ENCODE measurements around the gene EYS. TPM values are rescaled to one million over a fixed set of nuclear protein-coding genes. Genes with fewer than 3 reads are reported as not detected.

EYS gene
- total RNA-seq, 1 donor from 2014 or later: not detected

- no peaks in the 10 kb centered on the region for H3K36me3 Mint-ChIP-seq (ENCODE audit: low read depth)
- intact Hi-C loops (cut with micrococcal nuclease): no loop called here
- no peaks in the 10 kb centered on the region for H3K4me1 Mint-ChIP-seq
- no peak overlapping the region for H3K4me3 Mint-ChIP-seq
- no peak for DNase-seq
- no peak overlapping the region for H3K27ac Mint-ChIP-seq
- H3K9me3 Mint-ChIP-seq: peaks cover 8% of the 10 kb centered on the region
- H3K27me3 Mint-ChIP-seq: no peaks in the 10 kb centered on the region
Observed at GRCh38 chr6:64683682-64684081, 1023.3 kb downstream of the EYS start.

- DNase-seq: no peak
- no peaks in the 10 kb centered on the region for H3K4me1 Mint-ChIP-seq
- no peak overlapping the region for H3K27ac Mint-ChIP-seq
- H3K36me3 Mint-ChIP-seq (ENCODE audit: low read depth): no peaks in the 10 kb centered on the region
- no peak overlapping the region for H3K4me3 Mint-ChIP-seq
- H3K9me3 Mint-ChIP-seq: peaks cover 8% of the 10 kb centered on the region
- intact Hi-C loops (cut with micrococcal nuclease): no loop called here
- H3K27me3 Mint-ChIP-seq: no peaks in the 10 kb centered on the region
Observed at GRCh38 chr6:64681416-64682160, 1025.4 kb downstream of the EYS start.

GRCh38 chr6:64680446-64680845, 1026.6 kb downstream of the EYS start:
- H3K4me3 Mint-ChIP-seq: no peak overlapping the region
- intact Hi-C loops (cut with micrococcal nuclease): no loop called here
- H3K27me3 Mint-ChIP-seq: no peaks in the 10 kb centered on the region
- DNase-seq: no peak
- H3K9me3 Mint-ChIP-seq: peaks cover 8% of the 10 kb centered on the region
- no peaks in the 10 kb centered on the region for H3K4me1 Mint-ChIP-seq
- no peak overlapping the region for H3K27ac Mint-ChIP-seq
- H3K36me3 Mint-ChIP-seq (ENCODE audit: low read depth): no peaks in the 10 kb centered on the region

- Mint-ChIP-seq H3K36me3 (ENCODE audit: low read depth) (no peaks in the 10 kb centered on the region), H3K27ac (no peak overlapping the region), H3K9me3 (peaks cover 8% of the 10 kb centered on the region), H3K4me3 (no peak overlapping the region), H3K4me1 (no peaks in the 10 kb centered on the region), H3K27me3 (no peaks in the 10 kb centered on the region)
- no peak for DNase-seq
- intact Hi-C loops (cut with micrococcal nuclease): no loop called here
Observed at GRCh38 chr6:64679416-64679815, 1027.6 kb downstream of the EYS start.

- DNase-seq: no peak
- no peak overlapping the region for H3K27ac Mint-ChIP-seq
- no peaks in the 10 kb centered on the region for H3K27me3 Mint-ChIP-seq
- no peaks in the 10 kb centered on the region for H3K4me1 Mint-ChIP-seq
- peaks cover 3% of the 10 kb centered on the region for H3K9me3 Mint-ChIP-seq
- H3K36me3 Mint-ChIP-seq (ENCODE audit: low read depth): no peaks in the 10 kb centered on the region
- intact Hi-C loops (cut with micrococcal nuclease): no loop called here
- no peak overlapping the region for H3K4me3 Mint-ChIP-seq
Observed at GRCh38 chr6:64672651-64673050, 1034.4 kb downstream of the EYS start.

- DNase-seq: no peak
- Mint-ChIP-seq H3K4me3 (no peak overlapping the region), H3K4me1 (no peaks in the 10 kb centered on the region), H3K27ac (no peak overlapping the region), H3K36me3 (ENCODE audit: low read depth) (no peaks in the 10 kb centered on the region), H3K27me3 (no peaks in the 10 kb centered on the region), H3K9me3 (peaks cover 3% of the 10 kb centered on the region)
- intact Hi-C loops (cut with micrococcal nuclease): no loop called here
Observed at GRCh38 chr6:64672131-64672530, 1034.9 kb downstream of the EYS start.

- DNase-seq: no peak
Observed at GRCh38 chr6:64665137-64665536, 1041.9 kb downstream of the EYS start.

GRCh38 chr6:64664480-64664879, 1042.5 kb downstream of the EYS start:
- Mint-ChIP-seq H3K27ac (no peak overlapping the region), H3K36me3 (ENCODE audit: low read depth) (no peaks in the 10 kb centered on the region), H3K27me3 (no peaks in the 10 kb centered on the region), H3K9me3 (peaks cover 3% of the 10 kb centered on the region), H3K4me3 (no peak overlapping the region), H3K4me1 (no peaks in the 10 kb centered on the region)
- intact Hi-C loops (cut with micrococcal nuclease): no loop called here
- no peak for DNase-seq

More at GRCh38 chr6:64665137-64665536, 1041.9 kb downstream of the EYS start:
- no peak overlapping the region for H3K4me3 Mint-ChIP-seq
- H3K27ac Mint-ChIP-seq: no peak overlapping the region
- intact Hi-C loops (cut with micrococcal nuclease): no loop called here
- H3K4me1 Mint-ChIP-seq: no peaks in the 10 kb centered on the region
- H3K27me3 Mint-ChIP-seq: no peaks in the 10 kb centered on the region
- peaks cover 3% of the 10 kb centered on the region for H3K9me3 Mint-ChIP-seq
- H3K36me3 Mint-ChIP-seq (ENCODE audit: low read depth): no peaks in the 10 kb centered on the region

GRCh38 chr6:64644024-64644423, 1063.0 kb downstream of the EYS start:
- Mint-ChIP-seq H3K36me3 (ENCODE audit: low read depth) (no peaks in the 10 kb centered on the region), H3K4me3 (no peak overlapping the region), H3K4me1 (no peaks in the 10 kb centered on the region), H3K27ac (no peak overlapping the region), H3K9me3 (no peaks in the 10 kb centered on the region), H3K27me3 (no peaks in the 10 kb centered on the region)
- DNase-seq: no peak
- intact Hi-C loops (cut with micrococcal nuclease): no loop called here

- no peak for DNase-seq
- peaks cover 4% of the 10 kb centered on the region for H3K9me3 Mint-ChIP-seq
- H3K4me3 Mint-ChIP-seq: no peak overlapping the region
- H3K27me3 Mint-ChIP-seq: no peaks in the 10 kb centered on the region
- H3K36me3 Mint-ChIP-seq (ENCODE audit: low read depth): no peaks in the 10 kb centered on the region
- intact Hi-C loops (cut with micrococcal nuclease): no loop called here
- no peak overlapping the region for H3K27ac Mint-ChIP-seq
- no peaks in the 10 kb centered on the region for H3K4me1 Mint-ChIP-seq
Observed at GRCh38 chr6:64630901-64631300, 1076.1 kb downstream of the EYS start.

GRCh38 chr6:64622944-64623343, 1084.1 kb downstream of the EYS start:
- no peak for DNase-seq
- Mint-ChIP-seq H3K4me1 (no peaks in the 10 kb centered on the region), H3K9me3 (peaks cover 4% of the 10 kb centered on the region), H3K27ac (no peak overlapping the region), H3K4me3 (no peak overlapping the region), H3K27me3 (no peaks in the 10 kb centered on the region), H3K36me3 (ENCODE audit: low read depth) (no peaks in the 10 kb centered on the region)
- intact Hi-C loops (cut with micrococcal nuclease): no loop called here

GRCh38 chr6:64602993-64603392, 1104.0 kb downstream of the EYS start:
- Mint-ChIP-seq H3K9me3 (peaks cover 4% of the 10 kb centered on the region), H3K27me3 (no peaks in the 10 kb centered on the region), H3K4me1 (no peaks in the 10 kb centered on the region), H3K4me3 (no peak overlapping the region), H3K36me3 (ENCODE audit: low read depth) (no peaks in the 10 kb centered on the region), H3K27ac (no peak overlapping the region)
- intact Hi-C loops (cut with micrococcal nuclease): no loop called here
- no peak for DNase-seq

GRCh38 chr6:64591676-64592036, 1115.4 kb downstream of the EYS start:
- H3K9me3 Mint-ChIP-seq: peaks cover 11% of the 10 kb centered on the region
- no peaks in the 10 kb centered on the region for H3K36me3 Mint-ChIP-seq (ENCODE audit: low read depth)
- no peaks in the 10 kb centered on the region for H3K4me1 Mint-ChIP-seq
- intact Hi-C loops (cut with micrococcal nuclease): no loop called here
- H3K4me3 Mint-ChIP-seq: no peak overlapping the region
- DNase-seq: no peak
- no peak overlapping the region for H3K27ac Mint-ChIP-seq
- no peaks in the 10 kb centered on the region for H3K27me3 Mint-ChIP-seq

GRCh38 chr6:64590965-64591675, 1115.9 kb downstream of the EYS start:
- Mint-ChIP-seq H3K36me3 (ENCODE audit: low read depth) (no peaks in the 10 kb centered on the region), H3K27ac (no peak overlapping the region), H3K4me3 (no peak overlapping the region), H3K9me3 (peaks cover 11% of the 10 kb centered on the region), H3K4me1 (no peaks in the 10 kb centered on the region), H3K27me3 (no peaks in the 10 kb centered on the region)
- intact Hi-C loops (cut with micrococcal nuclease): no loop called here
- DNase-seq: no peak
